NCI-H2081 (cell line): ENCODE measurements around the gene ZNF132.
"Not testable (repeated sequence)": the region's sequence is repeated elsewhere in the genome, so short reads cannot be mapped to it uniquely, and the experiment has no call there.

Source experiments
- DNase-seq, 2 experiments: peaks; one replicate each; lab custom pipeline; 2025; lab: John Stamatoyannopoulos, UW

Gene ZNF132

DNA sequence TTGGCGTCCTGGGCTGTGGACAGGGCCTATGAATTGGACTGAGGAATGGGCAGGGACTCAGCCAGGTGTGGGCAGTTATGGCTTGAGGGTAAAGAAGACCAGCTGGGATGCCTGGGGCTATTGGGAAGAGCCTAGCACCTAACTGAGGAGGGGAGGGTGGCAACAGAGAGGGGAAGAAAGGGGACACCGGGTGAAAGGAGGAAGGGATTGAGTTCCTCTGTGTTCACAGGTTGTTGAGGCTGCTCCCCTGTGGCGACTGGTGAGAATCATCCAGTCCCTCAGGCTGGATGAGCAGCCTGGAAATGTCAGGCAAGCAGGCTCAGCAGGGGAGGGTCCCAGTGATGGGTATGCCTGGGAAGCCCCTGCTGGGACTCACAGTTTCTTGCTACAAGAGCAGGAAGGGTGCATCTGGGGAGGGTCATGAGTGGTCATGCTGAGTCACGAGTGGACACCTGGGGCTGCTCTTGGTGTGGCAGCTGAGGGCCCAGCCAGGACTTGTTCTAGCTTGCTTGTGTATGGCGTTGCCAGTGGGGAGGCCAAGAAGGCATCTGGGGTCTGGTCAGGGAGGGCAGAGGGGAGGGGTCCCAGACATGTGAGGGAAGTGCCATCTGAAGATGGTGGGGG, 28.4 kb upstream of the ZNF132 start:
- DNase-seq, result peak in 1 of 2 experiments; percentile 2

- DNase-seq, result peak; percentile 96 to 97
Observed at GRCh38 chr19:58466760-58467589, 27.0 kb upstream of the ZNF132 start, which contains the start of gene ZNF324. Gene ZNF324 (plus strand): TSS chr19:58467080. CDS start chr19:58469186, 2,106 bp downstream.

- DNase-seq, result no peak
Observed at GRCh38 chr19:58466089-58466759, 26.3 kb upstream of the ZNF132 start.

DNA sequence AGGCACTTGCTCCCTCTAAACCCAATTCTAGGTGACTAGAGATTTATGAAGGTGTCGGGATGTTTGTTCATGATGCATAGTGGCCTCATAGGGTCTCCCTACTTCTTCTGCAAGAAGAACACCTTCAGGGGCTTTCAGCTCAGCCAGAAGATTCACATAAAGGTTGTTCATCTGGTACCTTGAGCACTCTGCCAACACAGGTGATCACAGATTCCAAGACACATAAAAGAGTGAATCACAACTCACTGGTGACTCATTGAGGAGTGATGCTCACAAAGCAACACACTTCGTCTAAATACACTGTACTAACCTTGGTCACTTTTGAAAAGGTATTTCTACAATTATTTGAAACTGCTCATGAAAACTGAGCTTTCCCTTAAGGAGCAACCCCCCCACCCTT, 20.1 kb upstream of the ZNF132 start:
- DNase-seq, result no peak

DNA sequence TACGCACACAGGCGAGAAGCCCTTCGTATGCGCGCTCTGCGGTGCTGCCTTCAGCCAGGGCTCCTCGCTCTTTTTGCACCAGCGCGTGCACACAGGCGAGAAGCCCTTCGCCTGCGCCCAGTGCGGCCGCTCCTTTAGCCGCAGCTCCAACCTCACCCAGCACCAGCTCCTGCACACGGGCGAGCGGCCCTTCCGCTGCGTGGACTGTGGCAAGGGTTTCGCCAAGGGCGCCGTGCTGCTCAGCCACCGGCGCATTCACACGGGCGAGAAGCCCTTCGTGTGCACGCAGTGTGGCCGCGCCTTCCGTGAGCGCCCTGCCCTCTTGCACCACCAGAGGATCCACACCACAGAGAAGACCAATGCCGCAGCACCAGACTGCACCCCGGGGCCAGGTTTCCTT, 16.2 kb upstream of the ZNF132 start:
- DNase-seq, result no peak

DNA sequence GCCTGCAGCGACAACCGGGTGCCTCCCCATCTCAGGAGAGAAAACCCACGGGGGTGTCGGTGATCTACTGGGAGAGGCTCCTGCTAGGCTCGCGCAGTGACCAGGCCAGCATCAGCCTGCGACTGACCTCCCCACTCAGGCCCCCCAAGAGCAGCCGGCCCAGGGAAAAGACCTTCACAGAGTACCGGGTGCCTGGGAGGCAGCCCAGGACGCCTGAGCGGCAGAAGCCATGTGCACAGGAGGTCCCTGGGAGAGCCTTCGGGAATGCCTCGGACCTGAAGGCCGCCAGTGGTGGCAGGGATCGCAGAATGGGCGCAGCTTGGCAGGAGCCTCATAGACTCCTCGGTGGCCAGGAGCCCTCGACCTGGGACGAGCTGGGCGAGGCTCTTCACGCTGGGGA, 15.4 kb upstream of the ZNF132 start:
- DNase-seq, result no peak

GRCh38 chr19:58453743-58454142, 13.8 kb upstream of the ZNF132 start:
- DNase-seq, result no peak

DNA sequence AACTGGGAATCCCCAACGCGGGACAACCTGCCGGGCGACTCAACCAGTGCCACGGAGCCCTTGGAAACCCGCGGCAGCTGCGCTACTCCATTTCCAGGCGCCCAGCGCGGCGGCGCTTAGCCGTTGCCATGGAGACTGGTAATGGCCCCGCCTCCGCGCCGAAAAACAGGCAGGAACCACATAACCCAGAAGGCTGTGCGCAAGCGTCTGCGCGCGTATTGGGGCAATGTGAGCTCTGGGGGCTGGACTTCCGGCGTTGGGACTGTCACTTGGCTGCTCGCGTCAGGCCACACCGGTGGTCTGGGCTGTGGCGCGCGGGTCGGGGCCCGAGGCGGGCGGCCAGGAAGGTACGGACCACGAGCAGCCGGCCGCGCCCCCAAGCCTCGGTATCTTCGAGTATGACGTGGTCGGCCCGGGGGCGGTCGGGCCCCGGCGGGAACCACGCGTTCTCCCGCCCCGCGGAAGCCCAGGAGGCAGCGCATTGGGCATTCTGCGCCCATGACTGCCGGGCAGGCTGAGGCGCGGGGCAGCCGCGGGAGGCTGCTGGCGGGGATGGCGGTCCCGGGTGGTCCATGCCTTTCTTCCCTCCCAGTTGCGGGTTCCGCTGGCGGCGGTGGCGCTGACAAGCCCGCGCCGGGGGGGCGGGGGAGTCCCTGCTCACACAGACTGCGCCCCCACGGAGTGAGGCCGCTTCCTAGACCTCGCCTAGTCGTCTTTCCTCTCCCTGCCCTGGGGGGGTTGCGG, 11.6 kb upstream of the ZNF132 start, which contains the start of gene ZNF324B:
Gene ZNF324B (plus strand): TSS at position 265 of the 744 bp plus-strand sequence. CDS start 2,080 bp downstream, outside the sequence.
- DNase-seq, result peak; percentile 98

DNA sequence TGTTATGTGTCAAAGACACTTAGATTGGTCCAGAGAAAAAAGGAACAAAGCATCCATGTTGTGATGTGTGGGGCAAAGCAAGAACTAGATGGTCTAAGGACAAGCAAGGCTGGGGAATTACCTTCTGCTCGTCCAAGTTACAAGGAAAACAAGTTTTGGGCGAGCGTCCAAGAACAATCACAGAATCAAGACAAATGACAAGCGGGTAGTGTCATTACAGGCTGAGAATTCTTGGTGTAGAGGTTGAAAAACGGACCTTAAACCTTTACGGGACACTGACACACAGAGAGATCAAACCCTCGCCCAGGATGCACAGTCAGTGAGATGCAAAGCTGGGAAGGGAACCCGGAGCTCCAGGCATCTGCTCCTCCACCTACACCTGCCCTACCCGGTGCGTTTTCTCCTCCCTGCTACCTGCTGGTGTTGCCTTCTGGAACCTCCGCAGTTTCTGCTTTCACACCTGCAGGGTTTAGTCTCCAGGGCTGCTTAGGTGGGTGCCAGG, 11.0 kb upstream of the ZNF132 start:
- peak; percentile 52 to 72 for DNase-seq

GRCh38 chr19:58449980-58450379, 10.0 kb upstream of the ZNF132 start:
- DNase-seq, result not testable (repeated sequence)

DNA sequence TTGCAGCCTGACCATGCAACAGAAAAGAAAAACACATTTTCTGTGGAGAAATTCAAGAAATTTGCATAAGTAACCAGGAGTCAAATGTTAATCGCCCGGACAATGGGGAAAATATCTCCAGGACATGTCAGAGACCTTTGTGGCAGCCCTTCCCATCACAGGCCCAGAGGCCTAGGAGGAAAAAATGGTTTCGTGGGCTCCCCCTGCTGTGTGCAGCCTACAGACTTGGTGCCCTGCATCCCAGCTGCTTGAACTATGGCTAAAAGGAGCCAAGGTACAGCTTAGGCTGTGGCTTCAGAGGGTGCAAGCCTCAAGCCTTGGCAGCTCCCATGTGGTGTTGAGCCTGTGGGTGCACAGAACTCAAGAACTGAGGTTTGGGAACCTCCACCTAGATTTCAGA, 8.9 kb upstream of the ZNF132 start:
- DNase-seq, result not testable (repeated sequence)

GRCh38 chr19:58442986-58443385, 3.0 kb upstream of the ZNF132 start:
- not testable (repeated sequence) for DNase-seq

GRCh38 chr19:58440556-58440955, 603 bp upstream of the ZNF132 start:
- no peak for DNase-seq

DNA sequence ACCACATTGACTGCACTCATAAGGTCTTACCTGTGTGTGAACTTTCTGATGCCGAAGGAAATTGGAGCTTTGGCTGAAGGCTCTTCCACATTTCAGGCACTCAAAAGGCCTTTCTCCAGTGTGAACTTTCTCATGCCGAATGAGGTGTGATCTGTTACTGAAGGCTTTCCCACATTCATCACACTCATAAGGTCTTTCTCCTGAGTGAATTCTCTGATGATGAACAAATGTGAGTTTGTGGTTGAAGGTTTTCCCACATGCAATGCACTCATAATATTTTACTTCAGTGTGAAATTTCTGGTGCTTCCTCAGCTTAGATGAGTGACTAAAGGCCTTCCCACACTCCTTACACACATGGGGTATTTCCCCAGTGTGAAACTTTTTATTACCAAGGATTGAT, 5.7 kb downstream of the ZNF132 start:
- DNase-seq, result no peak

- no peak for DNase-seq
Observed at GRCh38 chr19:58429745-58430144, 10.2 kb downstream of the ZNF132 start.

DNA sequence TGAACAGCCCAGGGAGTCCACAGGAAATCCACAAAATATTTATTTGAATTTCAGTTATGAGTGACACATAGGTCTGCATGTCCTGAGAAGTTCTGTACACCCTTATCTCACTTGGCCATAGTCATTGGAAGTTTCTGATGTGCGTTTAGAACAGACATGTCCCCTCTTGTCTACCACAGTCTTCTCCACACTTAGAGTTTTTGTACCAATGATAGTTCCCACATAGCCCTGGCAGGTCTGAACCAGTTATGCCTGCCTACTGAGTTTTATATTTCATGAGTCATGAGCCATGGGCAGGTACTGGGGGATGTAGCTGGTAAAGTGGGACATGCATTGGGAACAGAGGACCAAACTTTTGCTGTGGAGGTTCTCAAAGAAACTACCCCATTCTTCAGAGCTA, 11.3 kb downstream of the ZNF132 start:
- no peak for DNase-seq

DNA sequence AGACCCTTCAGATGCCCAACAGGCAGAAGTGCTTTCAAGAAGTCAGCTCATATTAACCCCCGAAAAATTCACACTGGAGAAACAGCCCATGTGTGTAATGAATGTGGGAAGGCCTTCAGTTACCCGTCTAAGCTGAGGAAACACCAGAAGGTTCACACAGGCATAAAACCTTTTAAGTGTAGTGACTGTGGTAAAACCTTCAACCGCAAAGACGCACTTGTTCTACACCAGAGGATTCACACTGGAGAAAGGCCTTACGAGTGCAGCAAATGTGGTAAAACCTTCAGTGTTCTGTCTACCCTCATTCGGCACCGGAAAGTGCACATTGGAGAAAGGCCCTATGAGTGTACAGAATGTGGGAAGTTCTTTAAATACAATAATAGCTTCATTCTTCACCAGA, 22.9 kb downstream of the ZNF132 start:
- no peak for DNase-seq

DNA sequence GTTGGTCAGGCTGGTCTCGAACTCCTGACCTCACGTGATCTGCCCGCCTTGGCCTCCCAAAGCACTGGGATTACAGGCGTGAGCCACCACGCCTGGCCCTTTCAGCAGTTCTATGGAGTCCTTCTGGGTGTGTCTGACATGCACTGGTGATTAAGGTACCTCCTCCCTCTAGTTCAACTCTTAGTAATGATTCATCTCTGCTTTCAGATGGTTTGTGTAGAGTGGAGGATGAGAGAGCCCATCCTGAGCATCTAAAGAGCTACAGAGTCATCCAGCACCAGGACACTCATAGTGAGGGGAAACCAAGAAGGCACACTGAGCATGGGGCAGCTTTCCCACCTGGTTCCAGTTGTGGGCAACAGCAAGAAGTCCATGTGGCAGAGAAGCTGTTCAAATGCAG, 23.3 kb downstream of the ZNF132 start:
- DNase-seq, result no peak

DNA sequence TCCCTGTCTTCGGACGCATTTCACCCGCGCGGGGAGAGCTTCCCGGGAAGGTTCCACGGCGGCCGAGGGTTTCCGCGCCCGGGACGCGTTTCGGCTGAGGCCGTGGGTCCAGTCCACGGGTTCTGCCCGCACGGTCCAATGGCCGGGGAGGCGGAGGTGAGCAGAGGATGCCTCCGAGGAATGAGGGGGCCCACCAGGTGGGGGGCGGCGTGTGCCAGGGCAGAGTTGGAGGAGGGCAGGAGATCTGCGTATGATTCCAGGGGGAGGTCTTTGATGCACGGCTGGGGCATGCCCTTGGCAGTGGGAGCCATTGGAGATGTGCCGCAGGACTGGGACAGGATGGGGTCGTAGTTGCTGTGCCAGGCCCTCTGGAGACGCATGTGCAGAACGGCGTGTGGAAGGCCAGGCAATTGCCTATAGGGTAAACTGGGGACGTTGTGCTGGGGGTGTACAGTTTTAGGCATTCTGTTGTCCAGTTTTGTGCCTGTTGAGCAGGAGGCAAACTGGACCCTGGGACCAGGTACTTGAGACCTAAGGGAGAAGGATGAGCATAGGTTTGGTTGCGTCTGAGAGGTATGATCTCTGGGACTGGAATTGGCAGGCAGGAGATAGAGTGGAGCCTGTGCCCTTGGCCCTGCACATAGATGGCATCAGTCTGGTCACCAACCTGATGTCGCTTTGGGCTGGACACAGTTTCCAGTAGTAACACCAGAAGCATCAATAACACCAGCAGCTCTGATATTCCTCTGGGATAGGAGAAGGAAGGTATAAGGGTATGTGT, 30.8 kb downstream of the ZNF132 start:
- peak in 1 of 2 experiments; percentile 40 for DNase-seq

- peak; percentile 95 to 96 for DNase-seq
Observed at GRCh38 chr19:58408152-58409009, 31.6 kb downstream of the ZNF132 start, which contains the start of gene ZNF584. Gene ZNF584 (plus strand): TSS chr19:58408649. CDS start chr19:58409148, 499 bp downstream.
